ENCODE data around the gene MBTD1.

Gene MBTD1

DNA sequence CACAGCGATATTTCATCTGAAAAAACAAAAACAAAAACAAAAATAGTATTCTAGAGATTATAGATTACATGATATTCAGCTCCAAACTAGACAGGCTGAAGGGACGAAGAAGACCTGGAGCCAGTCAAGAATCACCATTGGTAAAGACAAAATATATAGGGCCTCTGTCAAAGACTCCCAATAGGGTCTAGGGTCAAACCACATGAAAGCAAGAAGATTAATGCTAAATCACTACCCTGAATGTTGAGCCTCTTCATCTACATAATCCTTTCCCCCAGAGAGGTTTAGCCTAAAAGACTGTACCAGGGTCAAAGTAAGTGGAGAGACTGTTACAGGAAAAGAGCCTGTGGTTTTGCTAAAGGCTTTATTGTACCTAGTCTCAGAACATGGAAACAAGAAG lies 117.3 kb downstream of the MBTD1 start:
- no peak for DNase-seq

DNA sequence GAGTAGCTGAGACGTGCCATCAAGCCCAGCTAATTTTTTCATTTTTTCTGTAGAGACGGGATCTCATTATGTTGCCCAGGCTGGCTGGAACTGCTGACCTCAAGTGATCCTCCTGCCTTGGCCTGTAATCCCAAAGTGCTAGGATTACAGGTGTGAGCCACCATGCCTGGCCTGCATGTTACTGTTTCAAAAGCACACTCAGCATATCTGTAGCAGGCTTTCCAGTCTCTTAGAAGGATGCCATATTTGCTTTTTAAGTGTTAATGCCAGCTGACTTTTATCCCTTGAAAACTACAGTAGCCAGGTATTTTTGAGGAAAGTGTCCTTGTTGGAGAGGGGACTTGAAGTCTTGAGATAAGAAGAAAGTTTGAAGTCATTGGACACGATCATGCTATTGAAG lies 123.9 kb downstream of the MBTD1 start:
- no peak for DNase-seq

DNA sequence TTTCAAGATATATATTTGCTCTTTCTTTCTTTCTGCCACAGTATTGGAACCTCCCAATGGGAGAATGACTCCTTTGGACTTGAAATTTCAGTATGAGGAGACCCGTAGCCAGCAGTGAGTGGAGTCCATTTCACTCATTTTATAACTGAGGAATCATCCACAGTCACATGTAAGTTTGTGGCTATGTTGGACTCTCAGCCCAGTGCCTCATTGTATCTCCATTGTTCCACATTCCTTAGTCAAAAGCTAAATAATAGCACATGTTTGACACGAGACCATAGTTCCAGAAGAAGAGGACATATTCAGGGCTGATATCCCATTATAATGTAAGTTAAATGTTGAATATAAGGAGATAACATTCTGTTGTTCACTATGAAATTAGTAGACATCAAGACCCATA lies 126.5 kb downstream of the MBTD1 start:
- DNase-seq = no peak

DNA sequence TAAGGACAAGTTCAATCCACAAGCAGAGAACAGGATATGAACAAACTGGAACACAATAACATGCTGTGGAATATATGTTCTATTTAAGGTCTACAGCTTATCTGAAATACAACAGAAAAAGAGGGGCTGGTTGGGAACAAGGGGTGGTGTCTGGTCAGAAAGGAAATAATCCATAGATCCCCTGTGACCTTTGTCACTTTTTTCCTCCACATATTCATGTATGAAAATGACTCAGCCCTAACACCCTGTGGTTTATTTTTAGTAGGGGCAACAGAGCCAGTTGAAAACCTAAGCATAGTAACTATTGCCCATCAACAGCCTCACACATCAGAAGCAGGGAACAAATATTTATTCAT lies 126.9 kb downstream of the MBTD1 start:
- no peak for DNase-seq

DNA sequence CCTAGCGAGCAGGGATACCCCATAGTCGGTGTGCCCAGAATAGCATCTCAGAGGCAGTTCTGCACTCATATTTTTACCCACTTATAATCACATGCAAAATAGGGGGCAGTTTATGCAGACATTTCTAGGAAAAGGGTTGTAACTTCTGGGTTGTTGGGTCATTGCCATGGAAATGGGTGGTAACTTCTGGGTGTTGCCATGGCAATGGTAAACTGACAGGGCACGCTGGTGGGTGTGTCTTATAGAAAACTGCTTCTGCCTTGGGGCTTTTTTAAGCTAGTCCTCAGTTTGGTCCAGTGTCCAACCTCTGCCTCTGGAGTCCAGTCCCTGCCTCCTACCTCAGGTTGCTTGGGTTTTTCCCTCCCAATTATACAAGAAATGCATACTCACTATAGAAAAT lies 131.8 kb downstream of the MBTD1 start:
- no peak for DNase-seq

Data from activated CD4-positive, alpha-beta T cell treated with anti-CD3 and anti-CD28 coated beads for 4 hours (primary cell).